Measurements from ENCODE around the gene CACNA1G.

GRCh38 chr17:50521514-50521913 is 39.0 kb upstream of the CACNA1G start:
- TF ChIP-seq CTCF (IDR thresholded peaks at IDR 0.05) (no peak), POLR2A (IDR thresholded peaks at IDR 0.05) (no peak)
